Renal pelvis (tissue), 12 donors: Measurements from ENCODE around the gene ARHGAP27. TPM values are rescaled to one million over a fixed set of nuclear protein-coding genes. Genes with fewer than 3 reads are reported as not detected.
"Not testable (repeated sequence)": the region's sequence is repeated elsewhere in the genome, so short reads cannot be mapped to it uniquely, and the experiment has no call there.

Source experiments
- DNase-seq: peaks from one replicate; pipeline ENCODE4 v3.0.0-alpha.2; 2013
- long read RNA-seq, 16 experiments: transcript quantifications; one replicate each; lab custom pipeline, GENCODE V29; 2026
- polyA plus RNA-seq, 3 donors: library from polyadenylated mRNA; unstranded; fragments of 120-200 nt; gene quantifications; one replicate each; pipeline ENCODE4 v1.2.1, GENCODE V29; 2013; ENCODE audit not compliant: insufficient read length in 3 of 3

Gene ARHGAP27
- polyA plus RNA-seq: 10 to 100 TPM; 15.7 to 21.7 (median 20.4) TPM
- long read RNA-seq, donor 1: 0 reads
- long read RNA-seq, donor 2: 0 reads
- long read RNA-seq, donor 3, partial matches to known transcripts: 0 of 1 reads
- long read RNA-seq, donor 3, other reads (novel, unspliced or antisense): 0 of 1 reads
- long read RNA-seq, donor 4: 0 reads
- long read RNA-seq, donor 5, partial matches to known transcripts: 0 of 2 reads
- long read RNA-seq, donor 5, other reads (novel, unspliced or antisense): 0 of 2 reads
- long read RNA-seq, donor 6, partial matches to known transcripts: 0 of 1 reads
- long read RNA-seq, donor 6, other reads (novel, unspliced or antisense): 0 of 1 reads
- long read RNA-seq, donor 7, partial matches to known transcripts: 0 of 1 reads
- long read RNA-seq, donor 7, other reads (novel, unspliced or antisense): 0 of 1 reads
- long read RNA-seq, donor 8, partial matches to known transcripts: 0 of 1 reads
- long read RNA-seq, donor 8, other reads (novel, unspliced or antisense): 0 of 1 reads
- long read RNA-seq, donor 9, partial matches to known transcripts: 0 of 1 reads
- long read RNA-seq, donor 9, other reads (novel, unspliced or antisense): 0 of 1 reads
- long read RNA-seq, donor 10, partial matches to known transcripts: 0 of 3 reads
- long read RNA-seq, donor 10, other reads (novel, unspliced or antisense): 0 of 3 reads
- long read RNA-seq, donor 11, partial matches to known transcripts: 0 of 1 reads
- long read RNA-seq, donor 11, other reads (novel, unspliced or antisense): 0 of 1 reads
- long read RNA-seq, donor 12: 0 reads
- long read RNA-seq, donor 13, partial matches to known transcripts: 0 of 1 reads
- long read RNA-seq, donor 13, other reads (novel, unspliced or antisense): 0 of 1 reads
- long read RNA-seq, donor 14: 0 reads
- long read RNA-seq, donor 15: 0 reads
- long read RNA-seq, donor 16: 0 reads

GRCh38 chr17:45432405-45433158 lies at the start of gene ARHGAP27:
ARHGAP27 (minus strand) TSS chr17:45432870; CDS start chr17:45430279, 2,591 bp downstream.
- no peak for DNase-seq

GRCh38 chr17:45482317-45482716 lies 49.6 kb upstream of the ARHGAP27 start:
- DNase-seq: not testable (repeated sequence)

GRCh38 chr17:45475436-45475835 lies 42.8 kb upstream of the ARHGAP27 start:
- not testable (repeated sequence) for DNase-seq

- DNase-seq: not testable (repeated sequence)
Observed at GRCh38 chr17:45472249-45472648, 39.6 kb upstream of the ARHGAP27 start.

GRCh38 chr17:45469204-45469563 lies 36.5 kb upstream of the ARHGAP27 start:
- not testable (repeated sequence) for DNase-seq

GRCh38 chr17:45468293-45469203 lies 35.9 kb upstream of the ARHGAP27 start:
- not testable (repeated sequence) for DNase-seq

- DNase-seq: not testable (repeated sequence)
Observed at GRCh38 chr17:45461524-45462327, 29.1 kb upstream of the ARHGAP27 start.

GRCh38 chr17:45460422-45460821 lies 27.8 kb upstream of the ARHGAP27 start:
- DNase-seq: not testable (repeated sequence)

GRCh38 chr17:45454341-45454740 lies 21.7 kb upstream of the ARHGAP27 start:
- DNase-seq: not testable (repeated sequence)

- not testable (repeated sequence) for DNase-seq
Observed at GRCh38 chr17:45453731-45454130, 21.1 kb upstream of the ARHGAP27 start.

GRCh38 chr17:45453225-45453534 lies 20.5 kb upstream of the ARHGAP27 start:
- DNase-seq: not testable (repeated sequence)

GRCh38 chr17:45452329-45453224 lies 19.9 kb upstream of the ARHGAP27 start:
- DNase-seq: not testable (repeated sequence)

GRCh38 chr17:45451660-45452059 lies 19.0 kb upstream of the ARHGAP27 start:
- not testable (repeated sequence) for DNase-seq

GRCh38 chr17:45451131-45451530 lies 18.5 kb upstream of the ARHGAP27 start:
- no peak for DNase-seq

GRCh38 chr17:45449708-45450329 lies 17.1 kb upstream of the ARHGAP27 start:
- not testable (repeated sequence) for DNase-seq

GRCh38 chr17:45449260-45449659 lies 16.6 kb upstream of the ARHGAP27 start:
- DNase-seq: not testable (repeated sequence)

- not testable (repeated sequence) for DNase-seq
Observed at GRCh38 chr17:45448483-45448882, 15.8 kb upstream of the ARHGAP27 start.

GRCh38 chr17:45448066-45448465 lies 15.4 kb upstream of the ARHGAP27 start:
- not testable (repeated sequence) for DNase-seq
